ENCODE data around the gene BMP3. TPM values are rescaled to one million over a fixed set of nuclear protein-coding genes. Genes with fewer than 3 reads are reported as not detected.
A peak's percentile ranks its signal among the peaks of the same experiment; 100 is the strongest.

Gene BMP3
- total and polyA plus RNA-seq, 2 donors (not counting 3 experiments of a cell fraction or from before 2014, with no cell fraction given), result not detected

GRCh38 chr4:81039351-81039972 lies 9.0 kb downstream of the BMP3 start:
- no peak overlapping the region for H2AFZ ChIP-seq (ENCODE audit: low read depth, low read length)
- FAIRE-seq (no peak), DNase-seq (ENCODE audit: low read depth, low spot score) (no peak)
- no peaks in the 10 kb centered on the region for H3K27me3 ChIP-seq (ENCODE audit: control insufficient read depth in 2 of 2, insufficient read depth in 2 of 2, low read length in 2 of 2)
- H3K4me1 ChIP-seq (ENCODE audit: control insufficient read depth, extremely low read depth, insufficient read depth, low read length), result no peaks in the 10 kb centered on the region
- H3K79me2 ChIP-seq (ENCODE audit: control insufficient read depth, insufficient read depth, low read length), result no peaks in the 10 kb centered on the region
- intact Hi-C loops (cut with micrococcal nuclease), result no loop called here
- dilution Hi-C loops (cut with MboI; ENCODE audit: extremely low pct_ligation_motif_present, low sequenced_read_pairs), result no loop called here
- CTCF ChIA-PET, result interaction anchor here (0.9 to 2.4 kb wide), 12 partner anchors 9 to 821 kb away, joined by 3 to 21 read pairs (median 4); partner anchors contain the start of gene BMP3
- no peak for TF ChIP-seq POLR2A (IDR thresholded peaks at IDR 0.05; ENCODE audit: low read depth, low read length)
- TF ChIP-seq JUN (IDR thresholded peaks at IDR 0.05; ENCODE audit: borderline replicate concordance, insufficient read depth, insufficient read length, low read depth), result no peak
- TF ChIP-seq FOS (IDR thresholded peaks at IDR 0.05; ENCODE audit: borderline replicate concordance, insufficient read depth, low read length), result no peak
- no peak overlapping the region for H3K4me3 ChIP-seq (replicated peaks in 1 of 3; ENCODE audit: insufficient read depth in 1 of 3, low read depth in 1 of 3, low read length in 3 of 3)
- H3K9me3 ChIP-seq (replicated peaks; ENCODE audit: control insufficient read depth, insufficient read depth, low read length), result no peaks in the 10 kb centered on the region
- POLR2A ChIA-PET, result no interaction called here
- no peak overlapping the region for H3K4me2 ChIP-seq (ENCODE audit: insufficient read depth, low read length)
- no peaks in the 10 kb centered on the region for H3K9me1 ChIP-seq (replicated peaks; ENCODE audit: control insufficient read depth, extremely low read depth, insufficient read depth, low read length)
- no peak overlapping the region for H3K27ac ChIP-seq (ENCODE audit: insufficient read depth, low read depth, low read length)
- H3K9ac ChIP-seq (replicated peaks; ENCODE audit: extremely low read depth, insufficient read depth, low read length), result no peak overlapping the region
- H3K36me3 ChIP-seq (ENCODE audit: control insufficient read depth in 2 of 2, extremely low read depth in 1 of 2, insufficient read depth in 2 of 2, low read length in 2 of 2), result no peaks in the 10 kb centered on the region
- H4K20me1 ChIP-seq (replicated peaks; ENCODE audit: control insufficient read depth, extremely low read depth, insufficient read depth, low read length), result no peaks in the 10 kb centered on the region
- BruUV-seq (replicated peaks), result no TSS peak

GRCh38 chr4:81040012-81040659 lies 9.6 kb downstream of the BMP3 start:
- Histone ChIP-seq H3K27me3 (ENCODE audit: control insufficient read depth in 2 of 2, insufficient read depth in 2 of 2, low read length in 2 of 2) (no peaks in the 10 kb centered on the region), H3K9ac (replicated peaks; ENCODE audit: extremely low read depth, insufficient read depth, low read length) (no peak overlapping the region), H2AFZ (ENCODE audit: low read depth, low read length) (no peak overlapping the region), H3K4me2 (ENCODE audit: insufficient read depth, low read length) (no peak overlapping the region), H3K9me1 (replicated peaks; ENCODE audit: control insufficient read depth, extremely low read depth, insufficient read depth, low read length) (no peaks in the 10 kb centered on the region), H3K79me2 (ENCODE audit: control insufficient read depth, insufficient read depth, low read length) (no peaks in the 10 kb centered on the region), H3K36me3 (ENCODE audit: control insufficient read depth in 2 of 2, extremely low read depth in 1 of 2, insufficient read depth in 2 of 2, low read length in 2 of 2) (no peaks in the 10 kb centered on the region), H3K27ac (ENCODE audit: insufficient read depth, low read depth, low read length) (no peak overlapping the region), H3K4me1 (ENCODE audit: control insufficient read depth, extremely low read depth, insufficient read depth, low read length) (no peaks in the 10 kb centered on the region), H3K4me3 (replicated peaks in 1 of 3; ENCODE audit: insufficient read depth in 1 of 3, low read depth in 1 of 3, low read length in 3 of 3) (no peak overlapping the region), H3K9me3 (replicated peaks; ENCODE audit: control insufficient read depth, insufficient read depth, low read length) (no peaks in the 10 kb centered on the region), H4K20me1 (replicated peaks; ENCODE audit: control insufficient read depth, extremely low read depth, insufficient read depth, low read length) (no peaks in the 10 kb centered on the region)
- FAIRE-seq, result no peak
- POLR2A ChIA-PET, result no interaction called here
- dilution Hi-C loops (cut with MboI; ENCODE audit: extremely low pct_ligation_motif_present, low sequenced_read_pairs), result no loop called here
- BruUV-seq (replicated peaks), result no TSS peak
- CTCF ChIA-PET, result interaction anchor here (0.6 to 2.4 kb wide), 16 partner anchors 9 to 837 kb away, joined by 3 to 21 read pairs (median 4); partner anchors contain the start of gene BMP3
- intact Hi-C loops (cut with micrococcal nuclease), result loop anchor here (2.0 kb wide), 1 partner anchor 679 kb away; no protein-coding TSS in a partner anchor
- TF ChIP-seq EZH2 (IDR thresholded peaks at IDR 0.05; ENCODE audit: borderline replicate concordance, low read depth, low read length, severe bottlenecking) (no peak), CTCF (IDR thresholded peaks at IDR 0.05; ENCODE audit: extremely low read depth in 1 of 2, insufficient read depth in 1 of 2, low read depth in 1 of 2, low read length in 2 of 2) (peak; percentile 26 to 38), POLR2A (IDR thresholded peaks at IDR 0.05; ENCODE audit: low read depth, low read length) (no peak)
- peak; percentile 12 for DNase-seq (ENCODE audit: low read depth, low spot score)

All from endothelial cell of umbilical vein (primary cell).